Measurements from ENCODE around the gene ROR1. TPM values are rescaled to one million over a fixed set of nuclear protein-coding genes. Genes with fewer than 3 reads are reported as not detected.
"Not testable (repeated sequence)": the region's sequence is repeated elsewhere in the genome, so short reads cannot be mapped to it uniquely, and the experiment has no call there.

Gene ROR1
- total and polyA plus RNA-seq, 4 donors: 4.0 to 30.9 (median 11.4) TPM

- Histone ChIP-seq H3K9me3 (ENCODE audit: control insufficient read depth, low read length) (no peaks in the 10 kb centered on the region), H3K27me3 (ENCODE audit: control insufficient read depth in 1 of 2, insufficient read depth in 2 of 2, low read length in 1 of 2) (no peaks in the 10 kb centered on the region), H3K27ac (ENCODE audit: low read depth in 1 of 2, low read length in 2 of 2) (no peak overlapping the region), H3K4me1 (ENCODE audit: control insufficient read depth in 1 of 2, insufficient read depth in 2 of 2, low read length in 2 of 2) (peaks cover 0 to 14% of the 10 kb centered on the region in 2 donors), H3K36me3 (ENCODE audit: control insufficient read depth in 1 of 2, insufficient read depth in 2 of 2, low read length in 1 of 2) (no peaks in the 10 kb centered on the region), H3K4me3 (ENCODE audit: low read length in 2 of 2) (no peak overlapping the region)
- intact Hi-C loops (cut with DNase I): no loop called here
- ATAC-seq (ENCODE audit: low FRiP score): no peak
- DNase-seq: no peak
- 72 to 81% methylated on average over 1 of the region's 1 CpG for WGBS, 2 donors
Observed at GRCh38 chr1:64095832-64096231, 322.0 kb downstream of the ROR1 start.

- no peaks in the 10 kb centered on the region for H3K36me3 ChIP-seq (ENCODE audit: control insufficient read depth in 1 of 2, insufficient read depth in 2 of 2, low read length in 1 of 2)
- 66 to 76% methylated on average over 4 of the region's 4 CpGs for WGBS, 2 donors
- intact Hi-C loops (cut with DNase I): no loop called here
- no peaks in the 10 kb centered on the region for H3K9me3 ChIP-seq (ENCODE audit: control insufficient read depth, low read length)
- no peak for ATAC-seq (ENCODE audit: low FRiP score)
- no peaks in the 10 kb centered on the region for H3K27me3 ChIP-seq (ENCODE audit: control insufficient read depth in 1 of 2, insufficient read depth in 2 of 2, low read length in 1 of 2)
- no peak overlapping the region for H3K27ac ChIP-seq (ENCODE audit: low read depth in 1 of 2, low read length in 2 of 2)
- H3K4me3 ChIP-seq (ENCODE audit: low read length in 2 of 2): no peak overlapping the region
- DNase-seq: no peak
- peaks cover 0 to 8% of the 10 kb centered on the region in 2 donors for H3K4me1 ChIP-seq (ENCODE audit: control insufficient read depth in 1 of 2, insufficient read depth in 2 of 2, low read length in 2 of 2)
Observed at GRCh38 chr1:64097859-64098258, 324.0 kb downstream of the ROR1 start.

GRCh38 chr1:64098436-64098835 lies 324.6 kb downstream of the ROR1 start:
- intact Hi-C loops (cut with DNase I): no loop called here
- Histone ChIP-seq H3K36me3 (ENCODE audit: control insufficient read depth in 1 of 2, insufficient read depth in 2 of 2, low read length in 1 of 2) (no peaks in the 10 kb centered on the region), H3K9me3 (ENCODE audit: control insufficient read depth, low read length) (no peaks in the 10 kb centered on the region), H3K27me3 (ENCODE audit: control insufficient read depth in 1 of 2, insufficient read depth in 2 of 2, low read length in 1 of 2) (no peaks in the 10 kb centered on the region), H3K4me1 (ENCODE audit: control insufficient read depth in 1 of 2, insufficient read depth in 2 of 2, low read length in 2 of 2) (peaks cover 0 to 6% of the 10 kb centered on the region in 2 donors), H3K4me3 (ENCODE audit: low read length in 2 of 2) (no peak overlapping the region), H3K27ac (ENCODE audit: low read depth in 1 of 2, low read length in 2 of 2) (no peak overlapping the region)
- no peak for DNase-seq
- no peak for ATAC-seq (ENCODE audit: low FRiP score)
- 71 to 89% methylated on average over 1 of the region's 1 CpG for WGBS, 2 donors

- Histone ChIP-seq H3K9me3 (ENCODE audit: control insufficient read depth, low read length) (no peaks in the 10 kb centered on the region), H3K27ac (ENCODE audit: low read depth in 1 of 2, low read length in 2 of 2) (no peak overlapping the region), H3K36me3 (ENCODE audit: control insufficient read depth in 1 of 2, insufficient read depth in 2 of 2, low read length in 1 of 2) (no peaks in the 10 kb centered on the region), H3K4me1 (ENCODE audit: control insufficient read depth in 1 of 2, insufficient read depth in 2 of 2, low read length in 2 of 2) (peaks cover 0 to 2% of the 10 kb centered on the region in 2 donors), H3K27me3 (ENCODE audit: control insufficient read depth in 1 of 2, insufficient read depth in 2 of 2, low read length in 1 of 2) (no peaks in the 10 kb centered on the region), H3K4me3 (ENCODE audit: low read length in 2 of 2) (no peak overlapping the region)
- no peak for ATAC-seq (ENCODE audit: low FRiP score)
- 78 to 80% methylated on average over 9 of the region's 9 CpGs for WGBS, 2 donors
- no peak for DNase-seq
- intact Hi-C loops (cut with DNase I): no loop called here
Observed at GRCh38 chr1:64098846-64099582, 325.2 kb downstream of the ROR1 start.

- Histone ChIP-seq H3K4me1 (ENCODE audit: control insufficient read depth in 1 of 2, insufficient read depth in 2 of 2, low read length in 2 of 2) (peaks cover 0 to 2% of the 10 kb centered on the region in 2 donors), H3K9me3 (ENCODE audit: control insufficient read depth, low read length) (no peaks in the 10 kb centered on the region), H3K27me3 (ENCODE audit: control insufficient read depth in 1 of 2, insufficient read depth in 2 of 2, low read length in 1 of 2) (no peaks in the 10 kb centered on the region), H3K4me3 (ENCODE audit: low read length in 2 of 2) (no peak overlapping the region), H3K36me3 (ENCODE audit: control insufficient read depth in 1 of 2, insufficient read depth in 2 of 2, low read length in 1 of 2) (no peaks in the 10 kb centered on the region), H3K27ac (ENCODE audit: low read depth in 1 of 2, low read length in 2 of 2) (peak overlapping the region in 1 of 2 donors; percentile 64)
- intact Hi-C loops (cut with DNase I): no loop called here
- 2 to 7% methylated on average over 4 of the region's 4 CpGs for WGBS, 2 donors
- DNase-seq (no peak), ATAC-seq (ENCODE audit: low FRiP score) (no peak)
Observed at GRCh38 chr1:64100791-64101190, 327.0 kb downstream of the ROR1 start.

GRCh38 chr1:64104585-64104984 lies 330.8 kb downstream of the ROR1 start:
- ATAC-seq (ENCODE audit: low FRiP score); DNase-seq; H3K4me1 ChIP-seq (ENCODE audit: control insufficient read depth in 1 of 2, insufficient read depth in 2 of 2, low read length in 2 of 2); intact Hi-C loops (cut with DNase I); H3K27ac ChIP-seq (ENCODE audit: low read depth in 1 of 2, low read length in 2 of 2); H3K36me3 ChIP-seq (ENCODE audit: control insufficient read depth in 1 of 2, insufficient read depth in 2 of 2, low read length in 1 of 2); H3K27me3 ChIP-seq (ENCODE audit: control insufficient read depth in 1 of 2, insufficient read depth in 2 of 2, low read length in 1 of 2); H3K4me3 ChIP-seq (ENCODE audit: low read length in 2 of 2); H3K9me3 ChIP-seq (ENCODE audit: control insufficient read depth, low read length): not testable (repeated sequence)
- 88 to 96% methylated on average over 1 of the region's 1 CpG for WGBS, 2 donors

DNA sequence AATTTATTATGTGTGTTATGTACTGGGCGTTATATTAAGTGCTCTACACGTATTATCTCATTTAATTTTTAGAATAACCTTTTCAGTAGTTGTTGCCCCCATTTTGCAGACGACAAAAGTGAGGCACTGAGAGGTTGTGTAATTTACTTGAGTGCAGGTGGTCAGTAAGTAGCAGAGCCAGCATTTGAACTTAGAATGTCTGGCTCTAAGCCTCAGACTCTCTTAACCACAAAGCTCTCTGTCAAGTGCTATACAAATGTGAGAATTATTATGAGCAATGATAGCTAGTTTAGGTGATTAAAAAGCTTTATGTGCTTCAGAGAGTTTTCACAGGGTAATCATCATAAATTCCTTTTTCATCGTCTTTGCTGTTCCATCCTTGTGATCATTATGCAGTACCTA lies 333.3 kb downstream of the ROR1 start:
- intact Hi-C loops (cut with DNase I): no loop called here
- DNase-seq (no peak), ATAC-seq (ENCODE audit: low FRiP score) (no peak)
- Histone ChIP-seq H3K27me3 (ENCODE audit: control insufficient read depth in 1 of 2, insufficient read depth in 2 of 2, low read length in 1 of 2) (no peaks in the 10 kb centered on the region), H3K4me3 (ENCODE audit: low read length in 2 of 2) (no peak overlapping the region), H3K9me3 (ENCODE audit: control insufficient read depth, low read length) (no peaks in the 10 kb centered on the region), H3K36me3 (ENCODE audit: control insufficient read depth in 1 of 2, insufficient read depth in 2 of 2, low read length in 1 of 2) (no peaks in the 10 kb centered on the region), H3K27ac (ENCODE audit: low read depth in 1 of 2, low read length in 2 of 2) (no peak overlapping the region), H3K4me1 (ENCODE audit: control insufficient read depth in 1 of 2, insufficient read depth in 2 of 2, low read length in 2 of 2) (peaks cover 0 to 3% of the 10 kb centered on the region in 2 donors)
- 84 to 89% methylated on average over 4 of the region's 4 CpGs for WGBS, 2 donors

- 10 to 25% methylated on average over 2 of the region's 2 CpGs for WGBS, 2 donors
- intact Hi-C loops (cut with DNase I): no loop called here
- H3K4me3 ChIP-seq (ENCODE audit: low read length in 2 of 2): no peak overlapping the region
- H3K27me3 ChIP-seq (ENCODE audit: control insufficient read depth in 1 of 2, insufficient read depth in 2 of 2, low read length in 1 of 2): no peaks in the 10 kb centered on the region
- no peaks in the 10 kb centered on the region for H3K9me3 ChIP-seq (ENCODE audit: control insufficient read depth, low read length)
- H3K4me1 ChIP-seq (ENCODE audit: control insufficient read depth in 1 of 2, insufficient read depth in 2 of 2, low read length in 2 of 2): peaks cover 0 to 3% of the 10 kb centered on the region in 2 donors
- no peak for DNase-seq
- no peak for ATAC-seq (ENCODE audit: low FRiP score)
- H3K27ac ChIP-seq (ENCODE audit: low read depth in 1 of 2, low read length in 2 of 2): no peak overlapping the region
- no peaks in the 10 kb centered on the region for H3K36me3 ChIP-seq (ENCODE audit: control insufficient read depth in 1 of 2, insufficient read depth in 2 of 2, low read length in 1 of 2)
Observed at GRCh38 chr1:64107632-64108031, 333.8 kb downstream of the ROR1 start.
